Neural cell (in vitro differentiated cells): ENCODE measurements around the gene PCDHGC5. TPM values are rescaled to one million over a fixed set of nuclear protein-coding genes. Genes with fewer than 3 reads are reported as not detected.

Source experiments
- H2AFZ ChIP-seq: fragments of 200-600, 300-800 bp; sonication (generic), shearing (Covaris generic); 2 replicates; pipeline ENCODE4 v1.6.0; 2014; ENCODE audit warnings: low read depth, mild to moderate bottlenecking, antibody characterized with exemption, low read length, moderate library complexity
- H3F3A ChIP-seq: fragments of 200-600 bp; shearing (Covaris generic); 2 replicates; pipeline ENCODE4 v1.6.1; 2016; ENCODE audit warnings: mild to moderate bottlenecking, moderate library complexity, mixed read lengths, antibody characterized with exemption, low read length; ENCODE audit not compliant: insufficient read depth, poor library complexity, severe bottlenecking
- H3K27ac ChIP-seq: fragments of 200-600, 300-800 bp; sonication (generic), shearing (Covaris generic); 2 replicates; pipeline ENCODE4 v1.5.1; 2014; ENCODE audit warnings: mild to moderate bottlenecking, low read length, moderate library complexity
- H3K27me3 ChIP-seq: fragments of 300-800, 200-600 bp; sonication (generic), shearing (Covaris generic); 2 replicates; pipeline ENCODE4 v1.6.0; 2014; ENCODE audit warnings: mild to moderate bottlenecking, low read depth, low read length, moderate library complexity; ENCODE audit not compliant: insufficient read depth
- H3K36me3 ChIP-seq: fragments of 300-800, 200-600 bp; sonication (generic), shearing (Covaris generic); 2 replicates; pipeline ENCODE4 v1.5.1; 2014; ENCODE audit warnings: mild to moderate bottlenecking, antibody characterized with exemption, low read length, moderate library complexity; ENCODE audit not compliant: insufficient read depth
- H3K4me2 ChIP-seq: fragments of 300-800, 200-600 bp; sonication (generic), shearing (Covaris generic); 2 replicates; pipeline ENCODE4 v1.6.0; 2014; ENCODE audit warnings: mild to moderate bottlenecking, low read length
- H3K4me3 ChIP-seq: fragments of 300-800, 200-600 bp; sonication (generic), shearing (Covaris generic); 2 replicates; pipeline ENCODE4 v1.5.1; 2014; ENCODE audit warnings: mild to moderate bottlenecking, low read length, moderate library complexity
- H3K79me2 ChIP-seq: fragments of 200-600 bp; shearing (Covaris generic); replicated peaks from 2 replicates; pipeline ENCODE4 v1.6.0; 2014; ENCODE audit warnings: mild to moderate bottlenecking, low read length, moderate library complexity; ENCODE audit not compliant: insufficient read depth
- H3K9ac ChIP-seq: fragments of 300-800, 200-600 bp; sonication (generic), shearing (Covaris generic); 2 replicates; pipeline ENCODE4 v1.6.1; 2016; ENCODE audit warnings: mild to moderate bottlenecking, low read length, mixed read lengths
- H3K9me2 ChIP-seq: fragments of 200-600 bp; shearing (Covaris generic); 2 replicates; pipeline ENCODE4 v1.6.1; 2016; ENCODE audit warnings: mild to moderate bottlenecking, low read length, mixed read lengths; ENCODE audit not compliant: insufficient read depth
- H3K9me3 ChIP-seq: fragments of 200-600, 300-800 bp; sonication (generic), shearing (Covaris generic); 2 replicates; pipeline ENCODE4 v1.6.1; 2016; ENCODE audit warnings: mild to moderate bottlenecking, mixed run types, low read length, moderate library complexity, mixed read lengths
- H4K20me1 ChIP-seq: fragments of 200-600 bp; shearing (Covaris generic); 2 replicates; pipeline ENCODE4 v1.6.1; 2016; ENCODE audit warnings: mild to moderate bottlenecking, mixed run types; ENCODE audit not compliant: insufficient read depth
- CTCF ChIP-seq: fragments of 450-650 bp; IDR thresholded peaks from 2 replicates; pipeline ENCODE4 v1.5.1; 2014; ENCODE audit warnings: antibody characterized with exemption, mild to moderate bottlenecking, moderate library complexity; ENCODE audit not compliant: poor library complexity, severe bottlenecking
- EP300 ChIP-seq: fragments of 450-650 bp; conservative IDR thresholded peaks from 2 replicates; pipeline ENCODE4 v1.6.1; 2014; ENCODE audit warnings: antibody characterized with exemption, mild to moderate bottlenecking, moderate library complexity; ENCODE audit not compliant: poor library complexity, severe bottlenecking
- EZH2 ChIP-seq: fragments of 200-600, 300-800 bp; shearing (Covaris generic), sonication (generic); IDR thresholded peaks from 2 replicates; pipeline ENCODE4 v1.6.1; 2014; ENCODE audit warnings: antibody characterized with exemption, low read length, borderline replicate concordance, mild to moderate bottlenecking; ENCODE audit not compliant: insufficient read depth, poor library complexity, severe bottlenecking
- MXI1 ChIP-seq: fragments of 450-650 bp; conservative IDR thresholded peaks from 2 replicates; pipeline ENCODE4 v1.6.1; 2014; ENCODE audit warnings: antibody characterized with exemption, mild to moderate bottlenecking; ENCODE audit not compliant: poor library complexity, severe bottlenecking
- POLR2AphosphoS5 ChIP-seq: IDR thresholded peaks from 2 replicates; pipeline ENCODE4 v1.6.1; 2012
- RAD21 ChIP-seq: fragments of 450-650 bp; conservative IDR thresholded peaks from 2 replicates; pipeline ENCODE4 v1.6.1; 2014; ENCODE audit warnings: antibody characterized with exemption, mild to moderate bottlenecking, moderate library complexity
- SMC3 ChIP-seq: fragments of 450-650 bp; conservative IDR thresholded peaks from 2 replicates; pipeline ENCODE4 v1.6.1; 2014; ENCODE audit warnings: antibody characterized with exemption, mild to moderate bottlenecking, moderate library complexity; ENCODE audit not compliant: poor library complexity
- TAF1 ChIP-seq: IDR thresholded peaks from 2 replicates; pipeline ENCODE4 v1.6.1; 2012; ENCODE audit warnings: low read depth
- polyA plus RNA-seq: library from polyadenylated mRNA; depleted of rRNA; stranded (reverse); fragments of >200 nt; gene quantifications from 2 replicates; pipeline ENCODE4 v1.2.3, GENCODE V29; 2014
- TF ChIP-seq, protein P1 (sequence below): IDR thresholded peaks from 2 replicates; pipeline ENCODE4 v1.6.1; 2012; ENCODE audit warnings: borderline replicate concordance

PCDHGC5 gene
- polyA plus RNA-seq, 1 donor from 2014 or later: 0.51 TPM

- H3K27me3 ChIP-seq: no peaks in the 10 kb centered on the region
- peak overlapping the region; percentile 77 for H3K9ac ChIP-seq
- no peaks in the 10 kb centered on the region for H3K79me2 ChIP-seq
- H3K9me3 ChIP-seq: no peaks in the 10 kb centered on the region
- H3K4me2 ChIP-seq: peak overlapping the region; percentile 67
- H3K27ac ChIP-seq: peak overlapping the region; percentile 90
- H2AFZ ChIP-seq: peak overlapping the region; percentile 35
- H3K36me3 ChIP-seq: peaks cover 10% of the 10 kb centered on the region
- peak; percentile 13 for TF ChIP-seq EP300
- no peak for TF ChIP-seq MXI1
- no peak for TF ChIP-seq TAF1
- TF ChIP-seq CTCF: no peak
- no peak for TF ChIP-seq EZH2
- no peak for TF ChIP-seq SMC3
- TF ChIP-seq RAD21: no peak
- TF ChIP-seq, protein P1, sequence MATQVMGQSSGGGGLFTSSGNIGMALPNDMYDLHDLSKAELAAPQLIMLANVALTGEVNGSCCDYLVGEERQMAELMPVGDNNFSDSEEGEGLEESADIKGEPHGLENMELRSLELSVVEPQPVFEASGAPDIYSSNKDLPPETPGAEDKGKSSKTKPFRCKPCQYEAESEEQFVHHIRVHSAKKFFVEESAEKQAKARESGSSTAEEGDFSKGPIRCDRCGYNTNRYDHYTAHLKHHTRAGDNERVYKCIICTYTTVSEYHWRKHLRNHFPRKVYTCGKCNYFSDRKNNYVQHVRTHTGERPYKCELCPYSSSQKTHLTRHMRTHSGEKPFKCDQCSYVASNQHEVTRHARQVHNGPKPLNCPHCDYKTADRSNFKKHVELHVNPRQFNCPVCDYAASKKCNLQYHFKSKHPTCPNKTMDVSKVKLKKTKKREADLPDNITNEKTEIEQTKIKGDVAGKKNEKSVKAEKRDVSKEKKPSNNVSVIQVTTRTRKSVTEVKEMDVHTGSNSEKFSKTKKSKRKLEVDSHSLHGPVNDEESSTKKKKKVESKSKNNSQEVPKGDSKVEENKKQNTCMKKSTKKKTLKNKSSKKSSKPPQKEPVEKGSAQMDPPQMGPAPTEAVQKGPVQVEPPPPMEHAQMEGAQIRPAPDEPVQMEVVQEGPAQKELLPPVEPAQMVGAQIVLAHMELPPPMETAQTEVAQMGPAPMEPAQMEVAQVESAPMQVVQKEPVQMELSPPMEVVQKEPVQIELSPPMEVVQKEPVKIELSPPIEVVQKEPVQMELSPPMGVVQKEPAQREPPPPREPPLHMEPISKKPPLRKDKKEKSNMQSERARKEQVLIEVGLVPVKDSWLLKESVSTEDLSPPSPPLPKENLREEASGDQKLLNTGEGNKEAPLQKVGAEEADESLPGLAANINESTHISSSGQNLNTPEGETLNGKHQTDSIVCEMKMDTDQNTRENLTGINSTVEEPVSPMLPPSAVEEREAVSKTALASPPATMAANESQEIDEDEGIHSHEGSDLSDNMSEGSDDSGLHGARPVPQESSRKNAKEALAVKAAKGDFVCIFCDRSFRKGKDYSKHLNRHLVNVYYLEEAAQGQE: no peak
- peak; percentile 27 for TF ChIP-seq POLR2AphosphoS5
- H3K9me2 ChIP-seq: no peaks in the 10 kb centered on the region
- peak overlapping the region; percentile 67 for H3K4me3 ChIP-seq
- H3F3A ChIP-seq: peaks cover 5% of the 10 kb centered on the region
- no peaks in the 10 kb centered on the region for H4K20me1 ChIP-seq
Observed at GRCh38 chr5:141512911-141513626, 24.2 kb downstream of the PCDHGC5 start.

- peak overlapping the region; percentile 77 for H3K9ac ChIP-seq
- H3K27me3 ChIP-seq: no peaks in the 10 kb centered on the region
- H3K79me2 ChIP-seq: no peaks in the 10 kb centered on the region
- peaks cover 3% of the 10 kb centered on the region for H3F3A ChIP-seq
- H4K20me1 ChIP-seq: no peaks in the 10 kb centered on the region
- H2AFZ ChIP-seq: peak overlapping the region; percentile 35
- H3K9me2 ChIP-seq: no peaks in the 10 kb centered on the region
- peak overlapping the region; percentile 67 for H3K4me3 ChIP-seq
- H3K36me3 ChIP-seq: peaks cover 10% of the 10 kb centered on the region
- no peaks in the 10 kb centered on the region for H3K9me3 ChIP-seq
- H3K27ac ChIP-seq: peak overlapping the region; percentile 90
- peak overlapping the region; percentile 67 for H3K4me2 ChIP-seq
- TF ChIP-seq SMC3 (peak; percentile 46), RAD21 (no peak), TAF1 (no peak), POLR2AphosphoS5 (peak; percentile 75), EP300 (peak; percentile 61), CTCF (peak; percentile 9), MXI1 (peak; percentile 61), EZH2 (no peak)
- TF ChIP-seq, protein P1: no peak
Observed at GRCh38 chr5:141513627-141514329, 24.9 kb downstream of the PCDHGC5 start.
